ENCODE results near the gene ACADM. TPM values are rescaled to one million over a fixed set of nuclear protein-coding genes. Genes with fewer than 3 reads are reported as not detected.

ACADM gene
- total RNA-seq, 1 experiment from 2014 or later: 48.7 TPM

DNA sequence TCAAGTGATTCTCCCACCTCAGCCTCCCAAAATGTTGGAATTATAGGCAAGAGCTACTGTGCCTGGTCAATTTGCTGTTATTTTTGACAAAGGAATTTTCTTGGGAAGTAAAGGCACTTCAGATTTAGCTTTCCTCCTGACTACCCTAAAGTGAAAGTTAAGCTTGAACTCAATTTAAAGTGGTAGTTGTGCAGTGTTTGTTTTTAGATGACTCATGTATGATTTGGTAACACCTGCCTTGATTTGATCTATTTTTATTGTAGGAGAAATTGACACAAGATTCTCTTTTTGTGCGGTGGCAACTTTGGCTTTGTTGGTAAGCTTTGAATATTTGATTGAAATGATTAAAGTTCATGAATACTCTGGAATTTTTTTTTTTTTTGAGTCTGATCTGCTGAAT lies 66.5 kb downstream of the ACADM start:
- H3K4me2 ChIP-seq (ENCODE audit: low read length): no peak overlapping the region
- CTCF ChIA-PET: no interaction called here
- H3K27me3 ChIP-seq (ENCODE audit: insufficient read depth, low read length): no peaks in the 10 kb centered on the region
- H3K4me1 ChIP-seq (ENCODE audit: control insufficient read depth in 1 of 2, insufficient read depth in 2 of 2, low read length in 2 of 2): peaks cover 7 to 31% of the 10 kb centered on the region in 2 experiments; a peak in 3 of 4 replicates
- peaks cover 69 to 91% of the 10 kb centered on the region in 2 experiments for H3K36me3 ChIP-seq (ENCODE audit: control insufficient read depth in 1 of 2, insufficient read depth in 2 of 2, low read length in 2 of 2)
- peaks cover 83% of the 10 kb centered on the region for H3K79me2 ChIP-seq (ENCODE audit: insufficient read depth, low read length)
- no peaks in the 10 kb centered on the region for H3K9me3 ChIP-seq (ENCODE audit: control insufficient read depth in 1 of 2, insufficient read depth in 1 of 2, low read depth in 1 of 2, low read length in 2 of 2)
- H3K9me2 ChIP-seq (ENCODE audit: insufficient read depth): no peaks in the 10 kb centered on the region
- 0 out of 2 replicates have a peak, but pooled peaks have one; percentile 36 for TF ChIP-seq CEBPB (IDR thresholded peaks at IDR 0.05; ENCODE audit: low read depth)
- TF ChIP-seq TCF7L2 (IDR thresholded peaks at IDR 0.05; ENCODE audit: borderline replicate concordance, extremely low read depth, insufficient read depth, insufficient read length): no peak
- TF ChIP-seq, protein P1, sequence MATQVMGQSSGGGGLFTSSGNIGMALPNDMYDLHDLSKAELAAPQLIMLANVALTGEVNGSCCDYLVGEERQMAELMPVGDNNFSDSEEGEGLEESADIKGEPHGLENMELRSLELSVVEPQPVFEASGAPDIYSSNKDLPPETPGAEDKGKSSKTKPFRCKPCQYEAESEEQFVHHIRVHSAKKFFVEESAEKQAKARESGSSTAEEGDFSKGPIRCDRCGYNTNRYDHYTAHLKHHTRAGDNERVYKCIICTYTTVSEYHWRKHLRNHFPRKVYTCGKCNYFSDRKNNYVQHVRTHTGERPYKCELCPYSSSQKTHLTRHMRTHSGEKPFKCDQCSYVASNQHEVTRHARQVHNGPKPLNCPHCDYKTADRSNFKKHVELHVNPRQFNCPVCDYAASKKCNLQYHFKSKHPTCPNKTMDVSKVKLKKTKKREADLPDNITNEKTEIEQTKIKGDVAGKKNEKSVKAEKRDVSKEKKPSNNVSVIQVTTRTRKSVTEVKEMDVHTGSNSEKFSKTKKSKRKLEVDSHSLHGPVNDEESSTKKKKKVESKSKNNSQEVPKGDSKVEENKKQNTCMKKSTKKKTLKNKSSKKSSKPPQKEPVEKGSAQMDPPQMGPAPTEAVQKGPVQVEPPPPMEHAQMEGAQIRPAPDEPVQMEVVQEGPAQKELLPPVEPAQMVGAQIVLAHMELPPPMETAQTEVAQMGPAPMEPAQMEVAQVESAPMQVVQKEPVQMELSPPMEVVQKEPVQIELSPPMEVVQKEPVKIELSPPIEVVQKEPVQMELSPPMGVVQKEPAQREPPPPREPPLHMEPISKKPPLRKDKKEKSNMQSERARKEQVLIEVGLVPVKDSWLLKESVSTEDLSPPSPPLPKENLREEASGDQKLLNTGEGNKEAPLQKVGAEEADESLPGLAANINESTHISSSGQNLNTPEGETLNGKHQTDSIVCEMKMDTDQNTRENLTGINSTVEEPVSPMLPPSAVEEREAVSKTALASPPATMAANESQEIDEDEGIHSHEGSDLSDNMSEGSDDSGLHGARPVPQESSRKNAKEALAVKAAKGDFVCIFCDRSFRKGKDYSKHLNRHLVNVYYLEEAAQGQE (IDR thresholded peaks at IDR 0.05; ENCODE audit: low read depth): no peak
- no peak for TF ChIP-seq ELF1 (IDR thresholded peaks at IDR 0.05; ENCODE audit: borderline replicate concordance, low read depth)
- BruUV-seq (replicated peaks): no TSS peak
- ATAC-seq (no peak), DNase-seq (ENCODE audit: low read depth, low spot score) (no peak)
- peaks cover 70% of the 10 kb centered on the region for H4K20me1 ChIP-seq (ENCODE audit: insufficient read depth)
- RAD21 ChIA-PET (ENCODE audit: low non-redundant PET in 1 of 2, low total read pairs in 2 of 2, uncharacterized antibody in 2 of 2, unreplicated experiment in 2 of 2): no interaction called here
- intact Hi-C loops (cut with micrococcal nuclease): no loop called here
- H2AFZ ChIP-seq (ENCODE audit: low read depth, low read length, poor library complexity, severe bottlenecking): no peak overlapping the region
- 0 out of 2 replicates have a peak overlapping the region, but pooled peaks have one; percentile 15 for H3K27ac ChIP-seq (ENCODE audit: low read depth, low read length)
- POLR2A ChIA-PET: interaction anchor here (0.7 to 1.1 kb wide), 2 partner anchors 9 to 28 kb away, joined by 3 to 10 read pairs; no protein-coding TSS in a partner anchor
- no peak overlapping the region for H3K9ac ChIP-seq (ENCODE audit: low read length)
- no peak overlapping the region for H3K4me3 ChIP-seq (replicated peaks in 1 of 2; ENCODE audit: low read depth in 1 of 2, low read length in 2 of 2)

DNA sequence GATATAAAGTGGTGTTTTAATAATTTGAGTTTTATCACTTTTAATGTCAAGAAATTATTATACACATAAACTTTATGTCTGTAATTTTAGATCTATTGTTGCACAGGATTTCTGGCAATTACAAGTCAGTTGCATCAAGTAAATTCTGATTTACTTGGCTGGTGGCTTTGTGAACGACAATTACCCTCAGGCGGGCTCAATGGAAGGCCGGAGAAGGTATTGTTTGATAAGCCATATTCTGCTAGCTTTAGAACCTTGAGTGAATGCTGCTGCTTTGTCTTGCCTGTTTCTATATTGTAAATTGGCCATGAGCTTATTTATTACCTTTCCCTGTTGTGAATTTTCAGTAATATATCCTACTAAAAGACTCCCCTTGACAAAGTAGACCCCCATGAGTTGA lies 67.6 kb downstream of the ACADM start:
- H3K27ac ChIP-seq (ENCODE audit: low read depth, low read length): no peak overlapping the region
- CTCF ChIA-PET: no interaction called here
- POLR2A ChIA-PET: interaction anchor here (1.8 kb wide), 1 partner anchor 11 kb away, joined by 5 read pairs; no protein-coding TSS in a partner anchor
- no peak for TF ChIP-seq YY1 (IDR thresholded peaks at IDR 0.05; ENCODE audit: extremely low read depth, insufficient replicate concordance, low read depth, low read length)
- no peak for TF ChIP-seq CEBPB (IDR thresholded peaks at IDR 0.05; ENCODE audit: low read depth)
- TF ChIP-seq CBX3 (IDR thresholded peaks at IDR 0.05; ENCODE audit: low read depth): no peak
- TF ChIP-seq MAX (IDR thresholded peaks at IDR 0.05): no peak
- TF ChIP-seq, protein P2, sequence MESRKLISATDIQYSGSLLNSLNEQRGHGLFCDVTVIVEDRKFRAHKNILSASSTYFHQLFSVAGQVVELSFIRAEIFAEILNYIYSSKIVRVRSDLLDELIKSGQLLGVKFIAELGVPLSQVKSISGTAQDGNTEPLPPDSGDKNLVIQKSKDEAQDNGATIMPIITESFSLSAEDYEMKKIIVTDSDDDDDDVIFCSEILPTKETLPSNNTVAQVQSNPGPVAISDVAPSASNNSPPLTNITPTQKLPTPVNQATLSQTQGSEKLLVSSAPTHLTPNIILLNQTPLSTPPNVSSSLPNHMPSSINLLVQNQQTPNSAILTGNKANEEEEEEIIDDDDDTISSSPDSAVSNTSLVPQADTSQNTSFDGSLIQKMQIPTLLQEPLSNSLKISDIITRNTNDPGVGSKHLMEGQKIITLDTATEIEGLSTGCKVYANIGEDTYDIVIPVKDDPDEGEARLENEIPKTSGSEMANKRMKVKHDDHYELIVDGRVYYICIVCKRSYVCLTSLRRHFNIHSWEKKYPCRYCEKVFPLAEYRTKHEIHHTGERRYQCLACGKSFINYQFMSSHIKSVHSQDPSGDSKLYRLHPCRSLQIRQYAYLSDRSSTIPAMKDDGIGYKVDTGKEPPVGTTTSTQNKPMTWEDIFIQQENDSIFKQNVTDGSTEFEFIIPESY (IDR thresholded peaks at IDR 0.05; ENCODE audit: extremely low read depth, insufficient replicate concordance, low read length): no peak
- TF ChIP-seq EZH2phosphoT487 (IDR thresholded peaks at IDR 0.05; ENCODE audit: borderline replicate concordance): no peak
- TF ChIP-seq SRF (IDR thresholded peaks at IDR 0.05; ENCODE audit: low read depth): no peak
- TF ChIP-seq EGR1 (IDR thresholded peaks at IDR 0.05; ENCODE audit: low read depth): no peak
- no peak for TF ChIP-seq ELF1 (IDR thresholded peaks at IDR 0.05; ENCODE audit: borderline replicate concordance, low read depth)
- no peak for TF ChIP-seq RAD21 (IDR thresholded peaks at IDR 0.05; ENCODE audit: low read depth)
- TF ChIP-seq ZFX (IDR thresholded peaks at IDR 0.05): no peak
- no peak for TF ChIP-seq ZNF274 (IDR thresholded peaks at IDR 0.05; ENCODE audit: low read depth, low read length)
- TF ChIP-seq FOSL1 (IDR thresholded peaks at IDR 0.05; ENCODE audit: low read depth): no peak

More for the DNA sequence above, 67.6 kb downstream of the ACADM start:
- Histone ChIP-seq H3K9me2 (ENCODE audit: insufficient read depth) (no peaks in the 10 kb centered on the region), H3K27me3 (ENCODE audit: insufficient read depth, low read length) (no peaks in the 10 kb centered on the region), H2AFZ (ENCODE audit: low read depth, low read length, poor library complexity, severe bottlenecking) (no peak overlapping the region), H3K36me3 (ENCODE audit: control insufficient read depth in 1 of 2, insufficient read depth in 2 of 2, low read length in 2 of 2) (peaks cover 69 to 90% of the 10 kb centered on the region in 2 experiments), H3K79me2 (ENCODE audit: insufficient read depth, low read length) (peaks cover 73% of the 10 kb centered on the region), H3K9ac (ENCODE audit: low read length) (no peak overlapping the region), H3K4me2 (ENCODE audit: low read length) (no peak overlapping the region), H3K4me1 (ENCODE audit: control insufficient read depth in 1 of 2, insufficient read depth in 2 of 2, low read length in 2 of 2) (peaks cover 7 to 30% of the 10 kb centered on the region in 2 experiments; a peak in 3 of 4 replicates), H3K4me3 (replicated peaks in 1 of 2; ENCODE audit: low read depth in 1 of 2, low read length in 2 of 2) (no peak overlapping the region), H4K20me1 (ENCODE audit: insufficient read depth) (peaks cover 76% of the 10 kb centered on the region), H3K9me3 (ENCODE audit: control insufficient read depth in 1 of 2, insufficient read depth in 1 of 2, low read depth in 1 of 2, low read length in 2 of 2) (no peaks in the 10 kb centered on the region)
- no peak for ATAC-seq
- RAD21 ChIA-PET (ENCODE audit: low non-redundant PET in 1 of 2, low total read pairs in 2 of 2, uncharacterized antibody in 2 of 2, unreplicated experiment in 2 of 2): no interaction called here
- intact Hi-C loops (cut with micrococcal nuclease): no loop called here
- no TSS peak for BruUV-seq (replicated peaks)
- no peak for DNase-seq (ENCODE audit: low read depth, low spot score)

All from HCT116 (cell line).